ENCODE data around the gene ACAT2.
"Not testable (repeated sequence)": the region's sequence is repeated elsewhere in the genome, so short reads cannot be mapped to it uniquely, and the experiment has no call there.

ACAT2 gene

DNA sequence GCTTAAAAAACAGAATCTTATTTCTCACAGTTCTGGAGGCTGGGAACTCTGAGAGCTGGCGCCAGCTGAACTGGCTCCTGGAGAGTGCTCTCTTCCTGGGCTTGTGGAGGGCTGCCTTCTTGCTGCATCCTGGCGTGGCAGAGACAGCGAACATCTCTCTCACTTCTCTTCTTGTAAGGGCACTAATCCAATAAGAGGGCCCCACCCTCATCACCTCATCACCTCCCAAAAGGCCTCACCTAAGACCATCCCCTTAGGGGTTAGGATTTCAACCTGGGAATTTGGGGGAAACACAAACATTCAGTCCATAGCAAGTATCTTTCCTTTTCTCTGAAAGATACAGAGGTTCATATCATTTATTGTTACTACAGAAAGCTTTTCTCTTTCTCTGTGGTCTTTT, 62.1 kb downstream of the ACAT2 start:
- no peak for FAIRE-seq
- DNase-seq (ENCODE audit: insufficient read length, low spot score) = no peak
- TF ChIP-seq, protein P1, sequence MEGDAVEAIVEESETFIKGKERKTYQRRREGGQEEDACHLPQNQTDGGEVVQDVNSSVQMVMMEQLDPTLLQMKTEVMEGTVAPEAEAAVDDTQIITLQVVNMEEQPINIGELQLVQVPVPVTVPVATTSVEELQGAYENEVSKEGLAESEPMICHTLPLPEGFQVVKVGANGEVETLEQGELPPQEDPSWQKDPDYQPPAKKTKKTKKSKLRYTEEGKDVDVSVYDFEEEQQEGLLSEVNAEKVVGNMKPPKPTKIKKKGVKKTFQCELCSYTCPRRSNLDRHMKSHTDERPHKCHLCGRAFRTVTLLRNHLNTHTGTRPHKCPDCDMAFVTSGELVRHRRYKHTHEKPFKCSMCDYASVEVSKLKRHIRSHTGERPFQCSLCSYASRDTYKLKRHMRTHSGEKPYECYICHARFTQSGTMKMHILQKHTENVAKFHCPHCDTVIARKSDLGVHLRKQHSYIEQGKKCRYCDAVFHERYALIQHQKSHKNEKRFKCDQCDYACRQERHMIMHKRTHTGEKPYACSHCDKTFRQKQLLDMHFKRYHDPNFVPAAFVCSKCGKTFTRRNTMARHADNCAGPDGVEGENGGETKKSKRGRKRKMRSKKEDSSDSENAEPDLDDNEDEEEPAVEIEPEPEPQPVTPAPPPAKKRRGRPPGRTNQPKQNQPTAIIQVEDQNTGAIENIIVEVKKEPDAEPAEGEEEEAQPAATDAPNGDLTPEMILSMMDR (IDR thresholded peaks at IDR 0.05; ENCODE audit: insufficient read depth, missing control alignments) = no peak

DNA sequence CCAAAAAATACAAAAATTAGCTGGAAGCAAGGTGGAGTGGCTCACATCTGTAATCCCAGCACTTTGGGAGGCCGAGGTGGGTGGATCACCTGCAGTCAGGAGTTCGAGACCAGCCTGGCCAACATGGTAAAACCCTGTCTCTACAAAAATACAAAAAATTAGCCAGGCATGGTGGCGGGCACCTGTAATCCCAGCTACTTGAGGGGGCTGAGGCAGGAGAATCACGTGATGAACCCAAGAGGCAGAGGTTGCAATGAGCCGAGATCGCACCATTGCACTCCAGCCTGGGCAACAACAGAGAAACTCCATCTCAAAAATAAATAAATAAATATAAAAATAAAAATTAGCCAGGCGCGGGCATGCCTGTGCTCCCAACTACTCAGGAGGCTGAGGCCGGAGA, 62.8 kb downstream of the ACAT2 start:
- DNase-seq (ENCODE audit: insufficient read length, low spot score); FAIRE-seq: not testable (repeated sequence)

DNA sequence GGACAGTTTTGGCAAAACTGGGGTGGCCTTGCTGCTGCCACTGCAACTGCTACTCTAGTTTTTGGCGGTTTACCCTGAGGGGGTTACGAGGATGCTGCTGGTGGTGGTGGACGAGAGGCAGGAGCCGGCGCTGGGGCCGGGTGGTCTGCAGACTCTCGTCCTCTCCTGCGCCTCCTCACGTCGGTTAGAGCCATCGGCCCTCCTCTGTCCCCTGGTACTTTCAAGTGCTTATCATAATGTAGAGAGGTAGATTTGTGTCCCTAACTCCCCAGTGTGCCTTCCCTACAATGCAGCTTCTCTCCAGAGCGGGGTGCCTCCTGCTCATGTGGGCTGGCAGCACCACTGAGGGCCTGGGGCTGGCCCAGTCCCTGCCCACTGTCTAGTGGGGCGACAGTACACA, 64.2 kb downstream of the ACAT2 start:
- FAIRE-seq (no peak), DNase-seq (ENCODE audit: insufficient read length, low spot score) (no peak)
- TF ChIP-seq, protein P1 (IDR thresholded peaks at IDR 0.05; ENCODE audit: insufficient read depth, missing control alignments) = no peak

DNA sequence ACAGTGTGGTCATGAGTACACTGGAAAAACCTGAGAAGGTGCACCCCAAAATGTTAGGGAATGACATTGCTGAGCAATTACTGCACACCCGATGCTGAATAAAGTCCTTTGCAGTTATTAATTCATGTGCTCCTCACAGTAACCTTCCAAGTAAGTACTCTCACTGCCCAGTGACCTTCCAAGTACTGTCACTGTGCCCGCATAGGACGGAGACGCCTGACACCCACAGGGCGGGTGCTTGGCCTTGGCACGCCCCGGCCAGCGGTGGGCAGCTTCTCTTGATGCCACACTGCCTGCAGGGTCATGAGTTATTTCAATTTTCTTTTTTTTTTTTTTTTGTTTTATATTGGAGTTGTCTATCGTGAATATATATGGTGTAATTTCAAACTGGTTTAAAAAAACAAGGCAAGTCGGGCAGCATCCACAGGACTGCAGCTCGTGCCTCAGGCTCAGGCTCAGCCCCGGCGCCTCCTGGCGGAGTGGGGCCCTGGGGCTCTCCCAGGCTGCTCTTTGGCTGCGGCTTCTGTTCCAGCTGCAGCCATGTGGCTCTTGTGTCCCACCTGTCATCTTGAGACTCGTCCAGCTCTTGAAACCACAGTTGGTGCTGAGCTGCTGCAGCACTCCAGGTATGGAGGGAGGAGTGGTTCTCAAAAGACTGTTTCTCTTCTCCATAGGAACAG, 65.3 kb downstream of the ACAT2 start:
- FAIRE-seq = no peak
- no peak for DNase-seq (ENCODE audit: insufficient read length, low spot score)
- TF ChIP-seq, protein P1 (IDR thresholded peaks at IDR 0.05; ENCODE audit: insufficient read depth, missing control alignments) = no peak

DNA sequence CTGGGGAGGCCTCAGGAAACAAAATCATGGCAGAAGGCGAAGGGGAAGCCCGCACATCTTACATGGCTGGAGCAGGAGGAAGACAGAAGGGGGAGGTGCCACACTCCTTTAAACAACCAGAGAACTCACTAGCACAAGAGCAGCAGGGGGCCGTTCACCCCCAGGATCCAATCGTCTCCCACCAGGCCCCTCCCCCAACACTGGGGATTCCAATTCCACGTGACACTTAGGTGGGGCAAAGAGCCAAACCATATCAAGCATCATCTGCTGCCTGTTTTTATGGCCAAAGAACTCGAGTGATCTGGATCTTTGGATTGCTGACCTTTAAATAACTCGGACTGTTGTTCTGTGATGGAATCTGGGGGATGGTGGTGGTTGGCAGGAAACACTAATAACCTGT, 66.2 kb downstream of the ACAT2 start:
- FAIRE-seq = no peak
- no peak for DNase-seq (ENCODE audit: insufficient read length, low spot score)
- TF ChIP-seq, protein P1 (IDR thresholded peaks at IDR 0.05; ENCODE audit: insufficient read depth, missing control alignments) = no peak
